ENCODE data around the gene FKBP2.

FKBP2 gene

GRCh38 chr11:64240435-64241240 lies at the start of gene FKBP2:
FKBP2 (plus strand) TSS chr11:64241095; CDS start chr11:64242388, 1,293 bp downstream.
- peak; percentile 94 for DNase-seq

- DNase-seq: no peak
These were observed 48.5 kb upstream of the FKBP2 start for GRCh38 chr11:64192434-64192833.

GRCh38 chr11:64196626-64197025 lies 44.3 kb upstream of the FKBP2 start:
- no peak for DNase-seq

- DNase-seq: no peak
These were observed 42.4 kb upstream of the FKBP2 start for GRCh38 chr11:64198511-64198910.

- DNase-seq: no peak
These were observed 39.4 kb upstream of the FKBP2 start for GRCh38 chr11:64201543-64201942.

- no peak for DNase-seq
These were observed 37.9 kb upstream of the FKBP2 start for GRCh38 chr11:64202992-64203391.

GRCh38 chr11:64203421-64204079 lies 37.3 kb upstream of the FKBP2 start:
- DNase-seq: no peak

- DNase-seq: no peak
These were observed 36.8 kb upstream of the FKBP2 start for GRCh38 chr11:64204080-64204440.

GRCh38 chr11:64204464-64204989 lies 36.4 kb upstream of the FKBP2 start:
- DNase-seq: peak; percentile 78

GRCh38 chr11:64206457-64207255 lies 34.2 kb upstream of the FKBP2 start, which contains the start of gene FERMT3:
FERMT3 (plus strand) TSS chr11:64206721; CDS start chr11:64207365, 644 bp downstream.
- no peak for DNase-seq

- no peak for DNase-seq
These were observed 33.4 kb upstream of the FKBP2 start for GRCh38 chr11:64207256-64208085.

GRCh38 chr11:64208086-64208795 lies 32.7 kb upstream of the FKBP2 start:
- no peak for DNase-seq

- DNase-seq: no peak
These were observed 31.9 kb upstream of the FKBP2 start for GRCh38 chr11:64208796-64209562.

- no peak for DNase-seq
These were observed 31.4 kb upstream of the FKBP2 start for GRCh38 chr11:64209563-64209843.

- DNase-seq: no peak
These were observed 30.4 kb upstream of the FKBP2 start for GRCh38 chr11:64210301-64211020.

GRCh38 chr11:64211181-64211872 lies 29.6 kb upstream of the FKBP2 start:
- no peak for DNase-seq

GRCh38 chr11:64216879-64217278 lies 24.0 kb upstream of the FKBP2 start:
- DNase-seq: no peak

- DNase-seq: no peak
These were observed 22.1 kb upstream of the FKBP2 start for GRCh38 chr11:64218628-64219353.

GRCh38 chr11:64219354-64219684 lies 21.6 kb upstream of the FKBP2 start:
- no peak for DNase-seq

Measured in NCI-H2227 treated with DMSO at 0.1 percent for 48 hours (cell line).